Common myeloid progenitor, CD34-positive (primary cell): Measurements from ENCODE around the gene IGF2.

ENCODE experiments used
- CTCF ChIA-PET: fragments of 350-600 bp; sonication (Branson Sonifier 250); formaldehyde crosslinking; loops from one replicate; lab custom pipeline; 2021; ENCODE audit warnings: antibody characterized with exemption; lab: Charles Lee
- POLR2A ChIA-PET: fragments of 350-600 bp; sonication (Branson Sonifier 250); formaldehyde crosslinking; loops from one replicate; lab custom pipeline; 2021; ENCODE audit warnings: antibody characterized with exemption; lab: Charles Lee
- DNase-seq, 3 donors: peaks; one replicate each; pipeline versions ENCODE4 v3.0.0 to v3.0.0-alpha.2; 2013
- H3K27ac ChIP-seq, 2 experiments: 1 replicate in 1 of 2; 2 replicates in 1 of 2; pipeline ENCODE4 v1.7.0; 2013; ENCODE audit warnings: inconsistent platforms in 2 of 2, low read length in 2 of 2, mild to moderate bottlenecking in 2 of 2, low read depth in 1 of 2, moderate library complexity in 1 of 2; ENCODE audit not compliant: severe bottlenecking in 2 of 2, insufficient read depth in 1 of 2, poor library complexity in 1 of 2
- H3K27me3 ChIP-seq, 5 experiments: replicated peaks in 2 of 5; 1 replicate in 3 of 5; 2 replicates in 2 of 5; pipeline versions ENCODE4 v1.6.1 to v1.7.0; 2013; ENCODE audit warnings: low read length in 4 of 5, mild to moderate bottlenecking in 2 of 5, moderate library complexity in 2 of 5, inconsistent platforms in 1 of 5; ENCODE audit not compliant: insufficient read depth in 5 of 5, control insufficient read depth in 4 of 5
- H3K36me3 ChIP-seq, 4 experiments: 1 replicate in 2 of 4; 2 replicates in 2 of 4; pipeline versions ENCODE4 v1.6.1 to v1.7.0; 2013; ENCODE audit warnings: low read length in 3 of 4, control low read depth in 1 of 4, mild to moderate bottlenecking in 1 of 4; ENCODE audit not compliant: control insufficient read depth in 4 of 4, insufficient read depth in 4 of 4
- H3K4me1 ChIP-seq, 4 experiments: 1 replicate in 3 of 4; 2 replicates in 1 of 4; pipeline versions ENCODE4 v1.6.1 to v1.7.1; 2013; ENCODE audit warnings: low read length in 3 of 4, mild to moderate bottlenecking in 3 of 4, control low read depth in 1 of 4, inconsistent platforms in 1 of 4, moderate library complexity in 1 of 4; ENCODE audit not compliant: control insufficient read depth in 4 of 4, insufficient read depth in 4 of 4; ENCODE audit errors: control extremely low read depth in 1 of 4
- H3K4me3 ChIP-seq, 7 experiments: 1 replicate in 4 of 7; 2 replicates in 3 of 7; pipeline versions ENCODE4 v1.5.1 to v1.7.0; 2013; ENCODE audit warnings: mild to moderate bottlenecking in 7 of 7, low read length in 6 of 7, moderate library complexity in 6 of 7, inconsistent platforms in 2 of 7, low read depth in 2 of 7, control low read depth in 1 of 7; ENCODE audit not compliant: insufficient read depth in 4 of 7, control insufficient read depth in 1 of 7; ENCODE audit errors: extremely low read depth in 1 of 7
- H3K9me3 ChIP-seq, 5 experiments: 1 replicate in 4 of 5; 2 replicates in 1 of 5; pipeline versions ENCODE4 v1.6.1 to v1.7.1; 2013; ENCODE audit warnings: low read length in 4 of 5, mild to moderate bottlenecking in 2 of 5, inconsistent platforms in 1 of 5, low read depth in 1 of 5, moderate library complexity in 1 of 5; ENCODE audit not compliant: control insufficient read depth in 4 of 5, insufficient read depth in 2 of 5; ENCODE audit errors: control extremely low read depth in 1 of 5
- WGBS: methylation state at CpG from one replicate; pipeline ENCODE4 v1.1.5; 2013; ENCODE audit not compliant: insufficient coverage; 5-methylcytosine and 5-hydroxymethylcytosine counted together

The IGF2 gene

DNA sequence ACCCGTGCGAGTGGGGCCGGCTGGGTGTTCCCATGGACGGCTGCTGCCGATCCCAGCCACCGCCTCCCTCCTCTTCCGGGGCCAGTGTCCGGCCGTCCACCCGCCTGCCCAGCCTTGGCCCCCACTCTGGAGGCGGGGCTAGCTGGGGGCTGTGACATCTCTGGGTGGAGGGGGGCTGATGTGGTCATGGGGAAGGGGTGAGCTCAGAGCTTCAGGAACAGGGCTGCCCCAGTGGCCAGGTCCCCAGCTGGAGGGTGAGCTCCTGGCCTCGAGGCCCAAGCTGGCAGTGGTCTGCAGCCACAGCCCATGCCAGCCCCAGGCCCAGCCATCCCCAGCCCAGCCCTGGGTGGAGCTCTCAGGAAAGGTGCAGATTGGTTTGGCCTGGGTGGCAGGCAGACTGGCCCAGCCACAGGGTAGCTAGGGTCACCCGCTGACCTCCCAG is 19.1 kb upstream of the IGF2 start:
- CTCF ChIA-PET: interaction anchor here (0.6 to 15.3 kb wide), 8 partner anchors 13 to 519 kb away, joined by 3 to 341 read pairs (median 3); no protein-coding TSS in a partner anchor
- DNase-seq: no peak
- Histone ChIP-seq H3K27me3 (peaks cover 0 to 3% (median 1%) of the 10 kb centered on the region in 5 experiments), H3K27ac (no peak overlapping the region), H3K4me1 (no peaks in the 10 kb centered on the region), H3K36me3 (no peaks in the 10 kb centered on the region), H3K9me3 (no peaks in the 10 kb centered on the region), H3K4me3 (no peak overlapping the region)
- WGBS: 94% methylated on average over 11 of the region's 13 CpGs
- POLR2A ChIA-PET: no interaction called here

- H3K9me3 ChIP-seq: no peaks in the 10 kb centered on the region
- 85% methylated on average over 18 of the region's 18 CpGs for WGBS
- ChIA-PET POLR2A (no interaction called here), CTCF (interaction anchor here (0.8 to 15.3 kb wide), 10 partner anchors 16 to 518 kb away, joined by 3 to 341 read pairs (median 4); no protein-coding TSS in a partner anchor)
- H3K27me3 ChIP-seq: peaks cover 0 to 3% (median 1%) of the 10 kb centered on the region in 5 experiments
- H3K36me3 ChIP-seq: no peaks in the 10 kb centered on the region
- H3K27ac ChIP-seq: no peak overlapping the region
- DNase-seq: no peak
- no peak overlapping the region for H3K4me3 ChIP-seq
- H3K4me1 ChIP-seq: no peaks in the 10 kb centered on the region
Observed at GRCh38 chr11:2157294-2158040, 18.3 kb upstream of the IGF2 start.

- H3K27me3 ChIP-seq: peaks cover 0 to 3% (median 1%) of the 10 kb centered on the region in 5 experiments
- 35% methylated on average over 19 of the region's 19 CpGs for WGBS
- ChIA-PET CTCF (interaction anchor here (0.6 to 15.3 kb wide), 13 partner anchors 7 to 511 kb away, joined by 3 to 341 read pairs (median 4); partner anchors contain the start of gene SYT8), POLR2A (no interaction called here)
- no peaks in the 10 kb centered on the region for H3K36me3 ChIP-seq
- H3K4me1 ChIP-seq: peaks cover 0 to 3% (median 2%) of the 10 kb centered on the region in 4 experiments
- H3K27ac ChIP-seq: no peak overlapping the region
- H3K9me3 ChIP-seq: no peaks in the 10 kb centered on the region
- peak in 1 of 3 donors; percentile 49 for DNase-seq
- H3K4me3 ChIP-seq: no peak overlapping the region
Observed at GRCh38 chr11:2156416-2157182, 17.4 kb upstream of the IGF2 start.

DNA sequence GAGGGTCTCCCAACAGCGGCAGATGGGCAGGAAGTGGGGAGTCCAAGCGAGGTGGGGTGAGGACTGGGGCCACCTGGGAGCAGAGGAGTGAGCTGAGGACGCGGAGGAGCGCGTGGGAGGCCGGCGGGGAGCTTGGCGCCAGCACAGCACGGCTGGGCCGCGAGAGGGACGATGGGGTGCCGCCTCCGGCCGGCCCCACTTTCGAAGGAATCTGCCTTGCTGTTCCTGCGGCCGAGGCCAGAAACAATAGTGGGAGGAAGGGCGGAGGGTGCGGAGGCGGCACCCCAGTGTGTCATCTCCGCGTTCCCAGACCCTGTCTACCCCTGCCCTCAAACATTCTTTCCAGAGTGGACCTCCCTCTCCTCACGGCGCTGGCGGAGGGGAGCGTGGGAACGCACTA is 16.3 kb upstream of the IGF2 start:
- Histone ChIP-seq H3K4me3 (no peak overlapping the region), H3K27ac (no peak overlapping the region), H3K4me1 (peaks cover 0 to 5% (median 2%) of the 10 kb centered on the region in 4 experiments), H3K36me3 (no peaks in the 10 kb centered on the region), H3K27me3 (peaks cover 0 to 10% (median 6%) of the 10 kb centered on the region in 5 experiments), H3K9me3 (no peaks in the 10 kb centered on the region)
- 90% methylated on average over 26 of the region's 29 CpGs for WGBS
- CTCF ChIA-PET: interaction anchor here (0.6 to 15.3 kb wide), 8 partner anchors 8 to 448 kb away, joined by 3 to 341 read pairs (median 7); partner anchors contain the start of gene SYT8
- POLR2A ChIA-PET: no interaction called here
- DNase-seq: no peak

DNA sequence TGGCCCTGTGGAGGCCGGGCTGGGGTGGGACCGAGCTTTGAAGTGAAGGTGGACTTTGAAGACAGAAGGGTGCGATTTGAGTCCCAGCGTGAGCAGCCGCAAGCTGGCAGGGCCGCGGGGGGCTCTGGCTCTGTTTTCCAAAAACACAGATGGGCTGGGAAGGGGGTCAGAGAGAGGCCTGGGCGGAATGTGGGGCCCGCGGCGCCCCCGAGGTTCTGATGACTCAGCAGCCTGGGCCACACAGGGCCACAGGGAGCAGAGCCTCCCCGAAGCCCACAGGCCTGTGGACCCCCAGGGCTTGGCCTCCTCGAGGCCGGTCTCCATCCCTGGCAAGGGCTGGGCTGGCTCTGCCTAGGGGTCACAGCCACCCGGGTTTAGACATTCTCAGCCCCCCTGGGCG is 15.7 kb upstream of the IGF2 start:
- ChIA-PET CTCF (interaction anchor here (1.3 to 15.3 kb wide), 11 partner anchors 8 to 515 kb away, joined by 3 to 341 read pairs (median 9); partner anchors contain the start of gene SYT8), POLR2A (no interaction called here)
- Histone ChIP-seq H3K4me1 (peaks cover 0 to 5% (median 2%) of the 10 kb centered on the region in 4 experiments), H3K9me3 (no peaks in the 10 kb centered on the region), H3K4me3 (no peak overlapping the region), H3K36me3 (no peaks in the 10 kb centered on the region), H3K27me3 (peaks cover 0 to 16% (median 12%) of the 10 kb centered on the region in 5 experiments), H3K27ac (no peak overlapping the region)
- 87% methylated on average over 13 of the region's 17 CpGs for WGBS
- no peak for DNase-seq

- WGBS: 90% methylated on average over 6 of the region's 7 CpGs
- POLR2A ChIA-PET: no interaction called here
- peaks cover 0 to 23% (median 14%) of the 10 kb centered on the region in 5 experiments for H3K27me3 ChIP-seq
- no peak overlapping the region for H3K27ac ChIP-seq
- H3K4me3 ChIP-seq: no peak overlapping the region
- H3K36me3 ChIP-seq: no peaks in the 10 kb centered on the region
- DNase-seq: no peak
- CTCF ChIA-PET: interaction anchor here (1.0 to 15.3 kb wide), 13 partner anchors 8 to 514 kb away, joined by 3 to 341 read pairs (median 7); partner anchors contain the start of gene SYT8
- H3K4me1 ChIP-seq: peaks cover 0 to 5% (median 2%) of the 10 kb centered on the region in 4 experiments
- H3K9me3 ChIP-seq: no peaks in the 10 kb centered on the region
Observed at GRCh38 chr11:2154195-2154585, 15.0 kb upstream of the IGF2 start.
